IMR-90 (cell line): ENCODE measurements around the gene TBCA. TPM values are rescaled to one million over a fixed set of nuclear protein-coding genes. Genes with fewer than 3 reads are reported as not detected.

Experiments used
- ATAC-seq: fragments of 200-7000 bp; cut with Tn5 transposase; 2 replicates; pipeline ENCODE4 v1.9.1; 2020; ENCODE audit warnings: low read depth, mild to moderate bottlenecking, moderate library complexity
- BruUV-seq: library from RNA; stranded (reverse); fragments of 400-500 nt; replicated peaks from 2 replicates; lab custom pipeline; 2021; lab: Mats Ljungman, UMichigan
- CTCF ChIA-PET: fragments of 300-600 bp; formaldehyde crosslinking; extraction: SDS; loops from one replicate; lab custom pipeline; 2021; ENCODE audit warnings: antibody characterized with exemption; lab: Yijun Ruan, JAX
- POLR2A ChIA-PET: fragments of 300-600 bp; sonication (Branson Sonifier 250); formaldehyde crosslinking; loops from one replicate; lab custom pipeline; 2022; ENCODE audit warnings: antibody characterized with exemption; ENCODE audit not compliant: unreplicated experiment; lab: Charles Lee
- DNase-seq: peaks from one replicate; pipeline ENCODE4 v3.0.0; 2013
- H2AFZ ChIP-seq: replicated peaks from 2 replicates; pipeline ENCODE3; 2013; ENCODE audit warnings: low read length, mild to moderate bottlenecking; ENCODE audit not compliant: poor library complexity
- H2AK5ac ChIP-seq: 2 replicates; pipeline ENCODE4 v1.6.1; 2013; ENCODE audit warnings: low read depth, low read length, inconsistent platforms
- H2AK9ac ChIP-seq: replicated peaks from 2 replicates; pipeline ENCODE3; 2013; ENCODE audit warnings: mild to moderate bottlenecking, low read depth, low read length, moderate library complexity; ENCODE audit not compliant: poor library complexity
- H2BK120ac ChIP-seq: 2 replicates; pipeline ENCODE4 v1.6.1; 2013; ENCODE audit warnings: low read depth, low read length, inconsistent platforms
- H2BK15ac ChIP-seq: 3 replicates; pipeline ENCODE4 v1.6.1; 2013; ENCODE audit warnings: low read depth, low read length, inconsistent platforms
- H2BK20ac ChIP-seq: 2 replicates; pipeline ENCODE4 v1.6.1; 2013; ENCODE audit warnings: low read depth, mild to moderate bottlenecking, inconsistent platforms, low read length, moderate library complexity
- H2BK5ac ChIP-seq: 2 replicates; pipeline ENCODE4 v1.6.1; 2013; ENCODE audit warnings: mild to moderate bottlenecking, low read depth, low read length, inconsistent platforms; ENCODE audit not compliant: poor library complexity, severe bottlenecking
- H3K14ac ChIP-seq: replicated peaks from 2 replicates; pipeline ENCODE4 v1.6.1; 2013; ENCODE audit warnings: low read depth, low read length, inconsistent platforms
- H3K18ac ChIP-seq: 2 replicates; pipeline ENCODE4 v1.6.1; 2013; ENCODE audit warnings: low read depth, low read length, control low read depth
- H3K23ac ChIP-seq: 2 replicates; pipeline ENCODE4 v1.6.1; 2013; ENCODE audit warnings: low read depth, low read length, inconsistent platforms
- H3K27ac ChIP-seq: 2 replicates; pipeline ENCODE4 v1.5.1; 2013; ENCODE audit warnings: mild to moderate bottlenecking, control low read depth, low read length; ENCODE audit not compliant: insufficient read depth
- H3K27me3 ChIP-seq: 2 replicates; pipeline ENCODE4 v1.6.1; 2013; ENCODE audit warnings: low read length; ENCODE audit not compliant: control insufficient read depth, insufficient read depth
- H3K36me3 ChIP-seq: 2 replicates; pipeline ENCODE4 v1.6.1; 2013; ENCODE audit warnings: low read length, mixed read lengths; ENCODE audit not compliant: control insufficient read depth, insufficient read depth
- H3K4ac ChIP-seq: 2 replicates; pipeline ENCODE4 v1.6.1; 2013; ENCODE audit warnings: low read depth, low read length, inconsistent platforms
- H3K4me1 ChIP-seq: 2 replicates; pipeline ENCODE4 v1.6.1; 2013; ENCODE audit warnings: low read length, mixed read lengths; ENCODE audit not compliant: control insufficient read depth, insufficient read depth
- H3K4me2 ChIP-seq: 2 replicates; pipeline ENCODE4 v1.6.1; 2013; ENCODE audit warnings: low read depth, mild to moderate bottlenecking, control low read depth, low read length, moderate library complexity
- H3K4me3 ChIP-seq: 2 replicates; pipeline ENCODE4 v1.5.1; 2013; ENCODE audit warnings: low read depth, mild to moderate bottlenecking, control low read depth, low read length, moderate library complexity; ENCODE audit not compliant: insufficient read depth
- H3K56ac ChIP-seq: 2 replicates; pipeline ENCODE4 v1.6.1; 2013; ENCODE audit warnings: low read length, inconsistent platforms; ENCODE audit not compliant: insufficient read depth; ENCODE audit errors: extremely low read depth
- H3K79me1 ChIP-seq, 2 experiments: 2 replicates each; pipeline ENCODE4 v1.6.1; 2013; ENCODE audit warnings: low read length in 2 of 2, inconsistent platforms in 1 of 2, low read depth in 1 of 2
- H3K9ac ChIP-seq: 2 replicates; pipeline ENCODE4 v1.6.1; 2013; ENCODE audit warnings: low read depth, low read length, control low read depth
- H3K9me1 ChIP-seq: 2 replicates; pipeline ENCODE4 v1.6.1; 2013; ENCODE audit warnings: low read length, inconsistent platforms; ENCODE audit not compliant: insufficient read depth
- H3K9me3 ChIP-seq: 2 replicates; pipeline ENCODE4 v1.6.1; 2013; ENCODE audit warnings: low read length; ENCODE audit not compliant: control insufficient read depth, insufficient read depth
- H4K20me1 ChIP-seq: 2 replicates; pipeline ENCODE4 v1.6.1; 2013; ENCODE audit warnings: low read length, inconsistent platforms; ENCODE audit not compliant: insufficient read depth
- H4K5ac ChIP-seq: 2 replicates; pipeline ENCODE4 v1.6.1; 2013; ENCODE audit warnings: mild to moderate bottlenecking, low read depth, low read length, control low read depth
- H4K8ac ChIP-seq, 2 experiments: 2 replicates each; pipeline ENCODE4 v1.6.1; 2013; ENCODE audit warnings: low read depth in 2 of 2, low read length in 2 of 2, control low read depth in 1 of 2, inconsistent platforms in 1 of 2
- H4K91ac ChIP-seq: 2 replicates; pipeline ENCODE4 v1.6.1; 2013; ENCODE audit warnings: low read depth, low read length, inconsistent platforms; ENCODE audit not compliant: insufficient read depth
- MAFK ChIP-seq: IDR thresholded peaks from 2 replicates; pipeline ENCODE4 v1.6.1; 2012; ENCODE audit warnings: low read depth, low read length, improper control_type of control experiment
- dilution Hi-C: fragments of 300-500 bp; cut with HindIII; formaldehyde crosslinking; loops from one replicate; pipeline ENCODE4 v1.14.3; 2018; ENCODE audit warnings: low sequenced_read_pairs; ENCODE audit not compliant: unreplicated experiment
- in situ Hi-C: fragments of 300-500 bp; cut with MboI; formaldehyde crosslinking; loops from 3 replicates; pipeline ENCODE4 v1.14.3; 2019; ENCODE audit warnings: low sequenced_read_pairs, inconsistent platforms, mixed read lengths
- intact Hi-C: fragments of 100-400 bp; cut with micrococcal nuclease; formaldehyde crosslinking; loops from 2 replicates; pipeline ENCODE4 v1.10.0; 2022
- polyA plus RNA-seq, 3 experiments: library from polyadenylated mRNA; depleted of rRNA; stranded (reverse); fragments of >200 nt; gene quantifications; 2 replicates each; pipeline ENCODE4 v1.2.3, GENCODE V29; 2012; ENCODE audit warnings: low replicate concordance in 1 of 3
- total RNA-seq: library from RNA; depleted of rRNA; stranded (reverse); fragments of >200 nt; gene quantifications from 2 replicates; pipeline ENCODE4 v1.2.3, GENCODE V29; 2012

The TBCA gene
- total and polyA plus RNA-seq, 2 of the 4 experiments (the other 2 are of a cell fraction), result 6.1 to 137 TPM

DNA sequence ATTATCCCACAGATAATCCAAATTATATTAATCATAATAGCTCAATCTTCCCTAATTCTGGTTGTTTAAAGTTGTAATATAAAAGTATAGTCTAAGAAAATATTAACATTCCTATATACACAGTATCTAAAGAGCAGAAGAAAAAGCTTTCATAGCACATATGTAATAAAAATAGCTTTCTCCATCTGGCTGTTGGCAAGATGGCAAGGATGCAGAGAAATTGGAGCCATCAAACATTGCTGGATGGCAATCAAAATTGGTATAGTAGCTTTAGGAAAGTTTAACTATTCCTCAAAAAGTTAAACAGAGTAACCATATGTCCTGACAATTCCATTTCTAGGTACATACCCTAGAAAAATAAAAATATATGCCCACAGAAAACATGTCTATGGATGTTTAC is 66.8 kb downstream of the TBCA start:
- no peak overlapping the region for H4K5ac ChIP-seq

More for the DNA sequence above, 66.8 kb downstream of the TBCA start:
- Histone ChIP-seq H3K9ac (no peak overlapping the region), H3K56ac (no peak overlapping the region), H3K14ac (no peak overlapping the region), H3K4ac (no peak overlapping the region), H3K4me1 (no peaks in the 10 kb centered on the region), H3K4me2 (no peak overlapping the region), H3K79me1 (peaks cover 18 to 36% of the 10 kb centered on the region in 2 experiments), H2BK120ac (no peak overlapping the region), H2AFZ (no peak overlapping the region), H3K18ac (no peak overlapping the region), H3K36me3 (peaks cover 16% of the 10 kb centered on the region), H4K91ac (no peak overlapping the region), H3K4me3 (no peak overlapping the region), H4K8ac (no peak overlapping the region), H2BK15ac (no peak overlapping the region), H3K9me1 (peaks cover 6% of the 10 kb centered on the region; the same call in 1 of the 2 replicates), H3K9me3 (no peaks in the 10 kb centered on the region), H4K20me1 (peaks cover 8% of the 10 kb centered on the region), H3K23ac (no peak overlapping the region), H2BK5ac (no peak overlapping the region), H2AK9ac (no peak overlapping the region), H3K27me3 (no peaks in the 10 kb centered on the region), H2AK5ac (no peak overlapping the region), H3K27ac (no peak overlapping the region), H2BK20ac (no peak overlapping the region)
- intact Hi-C loops (no loop called here), in situ Hi-C loops (no loop called here), dilution Hi-C loops (no loop called here)
- TF ChIP-seq MAFK, result no peak
- ATAC-seq (no peak), DNase-seq (no peak)
- CTCF ChIA-PET, result no interaction called here
- POLR2A ChIA-PET, result interaction anchor here (0.6 kb wide), 1 partner anchor 9 kb away, joined by 6 read pairs; no protein-coding TSS in a partner anchor
- no TSS peak for BruUV-seq
